ENCODE measurements around the gene BHLHA15. TPM values are rescaled to one million over a fixed set of nuclear protein-coding genes. Genes with fewer than 3 reads are reported as not detected.

BHLHA15 gene
- total and polyA plus RNA-seq, 2 of the 8 experiments (the other 6 are each of a cell fraction or from before 2014, with no cell fraction given), result 1.1 to 2.7 TPM

GRCh38 chr7:98233219-98234070, 22.2 kb downstream of the BHLHA15 start:
- no peaks in the 10 kb centered on the region for H3K36me3 ChIP-seq (ENCODE audit: control insufficient read depth in 2 of 4, insufficient read depth in 4 of 4, low read length in 3 of 4)
- H3K79me1 ChIP-seq (ENCODE audit: low read depth, low read length), result no peaks in the 10 kb centered on the region
- H3K4ac ChIP-seq (replicated peaks; ENCODE audit: insufficient read length, low read depth, low read length), result no peak overlapping the region
- H2BK20ac ChIP-seq (ENCODE audit: low read length), result no peak overlapping the region
- H3K18ac ChIP-seq (ENCODE audit: extremely low read depth, low read length), result no peak overlapping the region
- POLR2A ChIA-PET (ENCODE audit: partially characterized antibody), result no interaction called here
- H2BK12ac ChIP-seq (ENCODE audit: low read depth, low read length), result no peak overlapping the region
- H2BK5ac ChIP-seq (ENCODE audit: low read depth, low read length), result no peak overlapping the region
- H2AK5ac ChIP-seq (ENCODE audit: low read depth, low read length), result no peak overlapping the region
- no peak overlapping the region for H3K4me3 ChIP-seq (ENCODE audit: extremely low read depth in 1 of 4, insufficient read depth in 2 of 4, low read depth in 3 of 4, low read length in 4 of 4)
- H3K14ac ChIP-seq (ENCODE audit: insufficient read length), result no peak overlapping the region
- no peak overlapping the region for H2BK120ac ChIP-seq (replicated peaks; ENCODE audit: low read depth, low read length)
- H3K4me1 ChIP-seq (replicated peaks in 1 of 4; ENCODE audit: control insufficient read depth in 3 of 4, insufficient read depth in 4 of 4, low read length in 3 of 4), result no peaks in the 10 kb centered on the region; a peak in 3 of 7 replicates
- no peak overlapping the region for H2AFZ ChIP-seq (ENCODE audit: low read length)
- H3K9me3 ChIP-seq (ENCODE audit: insufficient read depth in 2 of 2, low read depth in 1 of 2, low read length in 1 of 2), result no peaks in the 10 kb centered on the region
- DNase-seq (ENCODE audit: low read depth in 1 of 2, low spot score in 2 of 2) (no peak), FAIRE-seq (no peak)
- no peaks in the 10 kb centered on the region for H3K79me2 ChIP-seq (ENCODE audit: control insufficient read depth in 1 of 2, insufficient read depth in 2 of 2, low read length in 2 of 2)
- H3K56ac ChIP-seq (replicated peaks; ENCODE audit: insufficient read length, low read depth, low read length), result no peak overlapping the region
- no peak overlapping the region; the same call in 1 of the 2 replicates for H3K27ac ChIP-seq (ENCODE audit: low read depth, low read length)
- H3K27me3 ChIP-seq (replicated peaks in 1 of 4; ENCODE audit: control insufficient read depth in 3 of 4, extremely low read depth in 1 of 4, insufficient read depth in 3 of 4, low read length in 3 of 4), result no peaks in the 10 kb centered on the region
- no peak overlapping the region for H2BK15ac ChIP-seq (ENCODE audit: low read length)
- no peak overlapping the region for H4K91ac ChIP-seq (replicated peaks; ENCODE audit: insufficient read length, low read length)
- no peaks in the 10 kb centered on the region for H3K23me2 ChIP-seq (ENCODE audit: low read depth, low read length)
- H4K5ac ChIP-seq (ENCODE audit: insufficient read length, low read depth, low read length), result no peak overlapping the region
- H3K9ac ChIP-seq (replicated peaks in 1 of 4; ENCODE audit: extremely low read depth in 1 of 4, low read depth in 3 of 4, low read length in 3 of 4), result no peak overlapping the region
- 86% methylated on average over 23 of the region's 32 CpGs; no CpG with 5 or more reads in 1 of the 2 experiments for WGBS, 2 experiments (ENCODE audit: extremely low coverage in 1 of 2, insufficient coverage in 1 of 2, insufficient read length in 1 of 2, insufficient replicate concordance in 2 of 2, low coverage in 1 of 2, low lambda C conversion rate in 2 of 2, missing lambda C conversion rate in 1 of 2)
- H4K20me1 ChIP-seq (replicated peaks in 1 of 2; ENCODE audit: control insufficient read depth in 1 of 2, insufficient read depth in 2 of 2, low read length in 2 of 2), result peaks cover 2 to 4% of the 10 kb centered on the region in 2 experiments
- no peak overlapping the region for H3K23ac ChIP-seq (ENCODE audit: insufficient read length)
- no peak overlapping the region for H3K4me2 ChIP-seq (ENCODE audit: insufficient read depth in 1 of 2, low read depth in 2 of 2, low read length in 2 of 2)
- H4K8ac ChIP-seq (ENCODE audit: extremely low read depth, insufficient read depth, low read length), result no peak overlapping the region
- CTCF ChIA-PET (ENCODE audit: partially characterized antibody), result interaction anchor here (1.1 to 3.1 kb wide), 3 partner anchors 10 to 212 kb away, joined by 4 to 9 read pairs (median 4); no protein-coding TSS in a partner anchor
- TF ChIP-seq RFX5 (IDR thresholded peaks at IDR 0.05; ENCODE audit: borderline replicate concordance, low read depth, low read length) (no peak), SP1 (IDR thresholded peaks at IDR 0.05; ENCODE audit: low read depth, low read length) (no peak), FOSL1 (IDR thresholded peaks at IDR 0.05; ENCODE audit: insufficient read depth, low read depth, low read length) (no peak), TAF7 (optimal IDR thresholded peaks at IDR 0.05; ENCODE audit: borderline replicate concordance, low read depth, low read length) (no peak), ATF2 (IDR thresholded peaks at IDR 0.05; ENCODE audit: low read length) (no peak), SP4 (IDR thresholded peaks at IDR 0.05; ENCODE audit: low read length) (no peak), CTCF (IDR thresholded peaks at IDR 0.05; ENCODE audit: control extremely low read depth in 1 of 3, insufficient read depth in 1 of 3, low read depth in 1 of 3, low read length in 3 of 3) (no peak), SUZ12 (IDR thresholded peaks at IDR 0.05; ENCODE audit: low read length) (no peak)

Data from H1 (cell line).